ENCODE measurements around the gene OR52J3.
A peak's percentile ranks its signal among the peaks of the same experiment; 100 is the strongest.
"Not testable (repeated sequence)": the region's sequence is repeated elsewhere in the genome, so short reads cannot be mapped to it uniquely, and the experiment has no call there.

Gene OR52J3

GRCh38 chr11:5046226-5046625, at the start of gene OR52J3:
TSS of gene OR52J3 (plus strand) at chr11:5046526. CDS start at chr11:5046526, 0 bp downstream.
- no peak for DNase-seq

DNA sequence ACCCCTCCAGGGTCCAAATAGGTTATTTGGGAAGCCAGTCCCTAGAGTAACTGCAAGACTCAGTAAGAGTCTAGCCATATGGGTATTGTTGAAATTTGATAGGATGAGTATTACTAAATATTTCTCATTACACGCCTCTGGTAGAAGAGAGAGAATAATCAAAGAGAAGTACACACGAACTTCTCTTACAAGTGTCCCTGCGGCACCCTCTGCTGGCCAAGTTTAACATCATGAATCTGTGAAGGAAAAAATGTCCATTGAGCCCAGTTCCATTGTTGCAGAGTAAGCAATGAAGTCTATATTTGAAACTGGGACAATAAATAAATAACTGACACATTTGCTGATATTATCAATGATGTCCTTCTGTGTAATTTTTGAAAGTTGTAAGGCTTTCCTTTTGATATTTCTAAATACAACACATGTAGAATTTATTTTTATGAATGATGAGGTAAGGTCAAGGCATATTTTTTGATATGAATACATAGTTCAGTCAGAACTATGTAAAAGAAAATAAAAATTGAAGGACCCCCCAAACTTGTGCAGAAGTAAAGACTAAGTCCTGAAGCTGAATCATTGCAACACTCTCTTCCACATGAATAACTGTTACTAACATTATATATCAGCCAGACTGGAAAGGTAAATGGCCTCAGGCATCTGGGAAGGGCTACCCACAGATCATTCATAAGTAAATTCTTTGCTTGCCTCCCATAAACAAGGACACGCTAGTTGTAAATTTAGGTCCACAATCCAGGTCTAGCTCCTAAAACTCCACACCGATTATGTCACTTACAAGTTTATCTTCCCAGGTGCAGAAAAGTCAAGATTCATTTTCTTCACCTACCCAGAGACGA, 41.7 kb upstream of the OR52J3 start:
- DNase-seq: peak; percentile 41

DNA sequence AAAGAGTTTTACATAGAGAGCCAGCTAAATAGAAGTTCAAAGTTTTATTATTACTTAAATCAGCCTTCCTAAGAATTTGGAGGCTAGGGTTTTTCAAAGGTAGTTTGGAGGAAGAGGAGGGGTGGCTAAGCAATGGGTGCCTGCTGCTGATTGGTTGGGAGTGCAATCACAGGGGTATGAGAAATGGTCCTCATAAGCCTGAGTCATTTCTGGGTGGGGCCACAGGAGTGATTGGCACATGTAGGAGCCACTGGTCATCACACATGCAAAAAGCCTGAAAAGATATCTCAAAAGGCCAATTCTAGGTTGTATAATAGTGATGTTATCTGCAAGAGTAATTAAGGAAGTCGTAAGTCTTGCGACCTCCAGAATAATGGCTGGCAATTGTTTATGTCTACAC, 38.8 kb upstream of the OR52J3 start:
- DNase-seq: no peak

- no peak for DNase-seq
Observed at GRCh38 chr11:5011254-5011653, 35.1 kb upstream of the OR52J3 start.

- no peak for DNase-seq
Observed at GRCh38 chr11:5013012-5013411, 33.3 kb upstream of the OR52J3 start.

DNA sequence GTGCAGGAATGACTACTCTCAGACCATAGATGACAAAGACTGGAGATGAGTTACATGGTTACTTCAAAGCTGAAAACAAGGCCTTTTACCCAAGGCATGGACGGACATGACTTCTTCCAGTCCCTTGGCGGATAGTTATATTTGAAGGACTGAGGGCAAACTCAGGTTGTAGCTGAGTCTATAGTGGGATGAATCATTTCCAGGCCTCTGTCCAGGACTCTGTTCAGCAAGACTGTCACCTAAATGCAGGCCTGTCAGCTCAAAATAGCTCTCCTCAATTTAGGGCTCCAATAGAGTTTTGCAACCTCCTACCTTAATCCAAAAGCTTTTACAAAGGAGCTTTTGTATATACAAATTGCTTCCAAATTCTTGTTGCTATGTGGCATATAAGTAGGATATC, 24.3 kb upstream of the OR52J3 start:
- no peak for DNase-seq

- no peak for DNase-seq
Observed at GRCh38 chr11:5036669-5037068, 9.7 kb upstream of the OR52J3 start.

DNA sequence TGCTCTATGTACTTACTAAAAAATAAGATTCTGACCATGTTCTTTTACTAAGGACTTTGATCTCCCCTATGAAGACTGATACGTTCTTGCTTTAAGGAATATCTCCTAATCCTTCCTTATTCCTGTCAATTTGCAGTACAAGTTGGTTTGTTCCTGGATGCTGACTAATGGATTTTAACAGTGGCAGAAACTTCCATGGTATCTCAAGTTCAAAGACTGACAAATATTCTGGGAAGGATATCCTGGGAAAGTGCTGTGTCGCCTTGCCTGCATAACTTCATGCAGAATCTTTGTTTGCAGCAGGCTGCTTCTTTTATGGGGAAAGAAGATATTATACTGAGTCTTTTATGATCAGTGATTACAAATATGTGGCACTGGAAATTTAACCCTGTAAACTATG, 8.4 kb upstream of the OR52J3 start:
- DNase-seq: no peak

GRCh38 chr11:5038341-5038740, 8.0 kb upstream of the OR52J3 start:
- no peak for DNase-seq

DNA sequence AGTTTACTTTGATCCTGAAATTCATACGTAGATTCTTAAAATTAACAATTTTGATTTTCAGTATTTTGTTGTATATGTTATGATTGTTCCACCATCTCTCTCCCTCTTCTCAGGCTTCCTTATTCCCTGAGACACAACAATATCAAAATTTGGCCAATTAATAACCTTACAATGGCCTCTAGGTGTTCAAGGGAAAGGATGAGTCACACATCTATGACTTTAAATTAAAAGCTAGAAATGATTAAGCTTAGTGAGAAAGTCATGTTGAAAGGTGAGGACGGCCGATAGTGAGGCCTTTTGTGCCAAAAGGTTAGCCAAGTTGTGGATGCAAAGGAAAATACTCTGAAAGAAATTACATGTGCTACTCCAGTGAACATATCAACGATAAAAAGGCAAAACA, 5.5 kb upstream of the OR52J3 start:
- DNase-seq: no peak

DNA sequence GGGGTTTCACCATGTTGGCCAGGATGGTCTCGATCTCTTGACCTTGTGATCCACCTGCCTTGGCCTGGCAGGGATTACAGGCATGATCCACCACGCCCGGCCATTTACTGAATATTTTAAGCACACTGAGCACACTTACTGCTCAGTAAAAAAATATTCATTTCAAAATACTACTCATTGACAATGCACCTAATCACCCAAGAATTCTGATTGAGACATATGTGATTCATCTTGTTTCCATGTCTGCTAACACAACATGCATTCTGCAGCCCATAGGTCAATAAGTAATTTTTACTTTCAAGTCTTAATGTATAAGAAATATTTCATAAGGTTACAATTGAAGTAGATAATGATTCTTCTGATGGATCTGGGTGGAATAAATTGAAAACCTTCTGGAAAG, 4.2 kb upstream of the OR52J3 start:
- no peak for DNase-seq

DNA sequence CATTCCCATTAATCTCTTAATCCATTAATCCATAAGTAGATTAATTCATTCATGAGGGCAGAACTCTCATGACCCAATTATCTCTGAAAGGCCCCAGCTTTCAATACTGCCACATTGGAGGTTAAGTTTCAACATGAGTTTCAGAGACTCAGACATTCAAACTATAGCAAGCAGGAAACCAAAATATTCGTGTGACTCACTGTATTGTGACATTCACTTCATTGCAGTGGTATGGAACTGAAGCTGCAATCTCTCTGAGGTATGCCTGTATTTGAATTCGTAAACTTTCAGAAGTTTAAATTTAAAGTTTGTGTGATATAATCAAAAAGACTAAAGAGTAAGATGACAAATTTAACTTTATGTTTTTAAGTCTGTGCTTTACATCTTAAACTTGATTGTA, 2.9 kb upstream of the OR52J3 start:
- no peak for DNase-seq

- no peak for DNase-seq
Observed at GRCh38 chr11:5046754-5047330, 516 bp downstream of the OR52J3 start.

GRCh38 chr11:5058679-5059078, 12.4 kb downstream of the OR52J3 start:
- DNase-seq: not testable (repeated sequence)

DNA sequence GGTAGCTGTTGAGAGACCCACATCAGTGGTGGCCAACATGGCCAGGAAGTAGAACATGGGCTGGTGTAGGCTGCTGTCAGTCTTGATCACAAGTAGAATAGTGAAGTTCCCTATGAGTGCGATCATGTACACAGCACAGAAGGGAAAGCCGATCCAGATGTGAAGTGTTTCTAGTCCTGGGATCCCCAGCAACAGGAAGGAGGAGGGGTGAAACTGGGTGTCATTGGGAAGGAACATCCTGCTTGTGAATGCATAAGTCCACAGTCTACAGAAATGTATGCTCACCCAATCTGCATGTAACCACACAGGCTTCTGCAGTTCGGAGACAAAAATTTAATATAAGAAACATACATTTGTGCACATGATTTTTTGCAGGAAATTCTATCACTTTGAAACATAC, 13.1 kb downstream of the OR52J3 start, which contains the start of gene OR52E2:
OR52E2 (minus strand) TSS at position 237 of the 400 bp plus-strand sequence; CDS start at position 237, 0 bp downstream.
- DNase-seq: no peak

- DNase-seq: no peak
Observed at GRCh38 chr11:5065027-5065426, 18.7 kb downstream of the OR52J3 start.

GRCh38 chr11:5069272-5069671, 22.9 kb downstream of the OR52J3 start, which contains the start of gene OR52E1:
TSS of gene OR52E1 (plus strand) at chr11:5069572.
- DNase-seq: no peak

GRCh38 chr11:5071799-5072198, 25.5 kb downstream of the OR52J3 start:
- no peak for DNase-seq

- no peak for DNase-seq
Observed at GRCh38 chr11:5081405-5081804, 35.1 kb downstream of the OR52J3 start.

DNA sequence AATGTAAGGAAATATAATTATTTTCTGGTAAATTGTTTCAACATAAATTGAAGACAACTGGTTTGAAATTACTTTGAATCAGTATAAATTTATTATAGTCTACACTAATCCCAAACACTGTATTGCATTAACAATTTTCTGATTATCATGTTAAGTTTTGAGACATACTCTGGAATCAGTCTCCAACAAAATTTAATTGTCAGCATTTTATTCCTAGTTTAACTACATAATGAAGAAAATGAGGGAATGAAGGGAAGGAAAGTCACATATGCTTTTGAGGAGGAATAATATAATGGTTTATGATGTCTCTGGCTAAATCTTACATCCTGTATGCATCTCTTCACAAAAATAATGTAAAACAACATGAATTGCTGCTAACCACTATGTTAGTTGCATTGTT, 37.3 kb downstream of the OR52J3 start:
- no peak for DNase-seq

DNA sequence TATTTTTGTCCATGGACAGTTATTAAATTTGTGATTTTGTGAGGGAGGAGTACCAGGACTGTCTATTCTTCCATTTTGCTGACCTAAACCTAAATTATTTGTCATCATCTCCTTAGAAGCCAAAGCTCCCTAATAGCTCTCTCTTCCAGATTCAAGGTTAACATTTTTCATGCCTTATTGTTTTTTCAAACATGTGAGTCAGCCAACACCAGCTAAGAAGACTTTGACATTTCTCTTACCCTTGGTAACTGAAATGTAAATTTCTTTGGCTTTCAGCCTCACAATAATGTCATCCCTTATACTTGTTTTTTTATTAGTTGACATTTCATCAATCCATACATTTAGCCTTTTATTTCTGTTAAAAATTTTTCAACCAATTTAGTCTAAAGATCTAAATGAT, 42.2 kb downstream of the OR52J3 start:
- DNase-seq: no peak

GRCh38 chr11:5090668-5091067, 44.3 kb downstream of the OR52J3 start:
- DNase-seq: no peak

DNA sequence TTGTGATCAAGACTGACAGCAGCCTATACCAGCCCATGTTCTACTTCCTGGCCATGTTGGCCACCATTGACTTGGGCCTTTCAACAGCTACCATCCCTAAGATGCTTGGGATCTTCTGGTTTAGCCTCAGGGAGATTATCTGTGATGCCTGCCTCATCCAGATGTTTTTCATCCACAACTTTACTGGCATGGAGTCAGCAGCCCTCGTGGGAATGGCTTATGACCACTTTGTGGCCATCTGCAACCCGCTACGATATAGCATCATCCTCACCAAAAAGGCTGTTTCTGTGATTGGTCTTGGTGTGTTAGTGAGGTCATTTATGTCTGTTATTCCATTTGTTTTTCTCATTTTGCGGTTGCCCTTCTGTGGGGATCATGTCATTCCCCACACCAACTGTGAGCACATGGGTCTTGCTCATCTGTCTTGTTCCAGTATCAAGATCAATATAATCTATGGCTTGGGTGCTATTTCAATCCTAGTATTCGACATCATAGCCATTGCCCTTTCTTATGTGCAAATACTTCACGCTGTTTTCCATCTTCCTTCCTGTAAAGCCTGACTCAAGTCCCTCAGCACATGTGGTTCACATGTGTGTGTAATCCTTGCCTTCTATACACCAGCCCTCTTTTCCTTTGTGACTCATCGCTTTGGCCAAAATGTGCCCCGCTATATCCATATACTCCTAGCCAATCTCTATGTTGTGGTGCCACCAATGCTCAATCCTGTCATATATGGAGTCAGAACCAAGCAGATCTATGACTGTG, 46.7 kb downstream of the OR52J3 start:
- no peak for DNase-seq

- DNase-seq: no peak
Observed at GRCh38 chr11:5096011-5096410, 49.7 kb downstream of the OR52J3 start.

All from NCI-H2081 treated with DMSO at 0.1 percent for 48 hours (cell line).